Astrocyte (in vitro differentiated cells and primary cell): ENCODE data around the gene CD101. TPM values are rescaled to one million over a fixed set of nuclear protein-coding genes. Genes with fewer than 3 reads are reported as not detected.

ENCODE experiments used
- DNase-seq: peaks from one replicate; pipeline ENCODE4 v3.0.0-alpha.2; 2010; ENCODE audit warnings: low read depth
- FAIRE-seq: peaks from 2 replicates; lab custom pipeline; 2011; peaks lifted over from hg19 to GRCh38; lab: Jason Lieb, UNC
- H2AFZ ChIP-seq: 2 replicates; pipeline ENCODE4 v1.6.0; 2012; ENCODE audit warnings: low read depth, low read length, inconsistent platforms
- H3K27ac ChIP-seq: 2 replicates; pipeline ENCODE4 v1.5.1; 2011; ENCODE audit warnings: low read depth, low read length, inconsistent platforms
- H3K27me3 ChIP-seq: 2 replicates; pipeline ENCODE4 v1.6.0; 2011; ENCODE audit warnings: low read length, inconsistent platforms; ENCODE audit not compliant: insufficient read depth
- H3K36me3 ChIP-seq: 2 replicates; pipeline ENCODE4 v1.5.1; 2011; ENCODE audit warnings: low read length, inconsistent platforms; ENCODE audit not compliant: insufficient read depth
- H3K4me1 ChIP-seq: 2 replicates; pipeline ENCODE4 v1.5.1; 2011; ENCODE audit warnings: low read length, inconsistent platforms; ENCODE audit not compliant: insufficient read depth
- H3K4me2 ChIP-seq: 2 replicates; pipeline ENCODE4 v1.6.0; 2012; ENCODE audit warnings: low read length, inconsistent platforms
- H3K4me3 ChIP-seq: 2 replicates; pipeline ENCODE4 v1.5.1; 2011; ENCODE audit warnings: low read depth, mild to moderate bottlenecking, low read length, inconsistent platforms; ENCODE audit not compliant: insufficient read depth
- H3K79me2 ChIP-seq: 2 replicates; pipeline ENCODE4 v1.6.0; 2012; ENCODE audit warnings: mild to moderate bottlenecking, low read length, inconsistent platforms; ENCODE audit not compliant: insufficient read depth
- H3K9ac ChIP-seq: 2 replicates; pipeline ENCODE4 v1.6.0; 2012; ENCODE audit warnings: mild to moderate bottlenecking, low read length, inconsistent platforms
- H3K9me3 ChIP-seq: 2 replicates; pipeline ENCODE4 v1.5.1; 2012; ENCODE audit warnings: low read depth, mild to moderate bottlenecking, low read length, inconsistent platforms; ENCODE audit not compliant: insufficient read depth
- H4K20me1 ChIP-seq: 2 replicates; pipeline ENCODE4 v1.6.0; 2012; ENCODE audit warnings: low read length, inconsistent platforms; ENCODE audit not compliant: insufficient read depth
- H3K27ac Mint-ChIP-seq: one replicate; pipeline ENCODE4 v1.8.0; 2021; ENCODE audit warnings: mild to moderate bottlenecking, mixed read lengths; ENCODE audit not compliant: unreplicated experiment
- H3K27me3 Mint-ChIP-seq: one replicate; pipeline ENCODE4 v1.8.0; 2021; ENCODE audit warnings: low read depth, mixed read lengths; ENCODE audit not compliant: unreplicated experiment
- H3K36me3 Mint-ChIP-seq: one replicate; pipeline ENCODE4 v1.8.0; 2021; ENCODE audit warnings: low read depth, mixed read lengths; ENCODE audit not compliant: unreplicated experiment
- H3K4me1 Mint-ChIP-seq: one replicate; pipeline ENCODE4 v1.8.0; 2021; ENCODE audit warnings: low read depth, mixed read lengths; ENCODE audit not compliant: unreplicated experiment
- H3K4me3 Mint-ChIP-seq: one replicate; pipeline ENCODE4 v1.8.0; 2021; ENCODE audit warnings: mild to moderate bottlenecking, moderate library complexity, mixed read lengths; ENCODE audit not compliant: unreplicated experiment
- H3K9me3 Mint-ChIP-seq: one replicate; pipeline ENCODE4 v1.8.0; 2021; ENCODE audit warnings: mild to moderate bottlenecking, mixed read lengths; ENCODE audit not compliant: unreplicated experiment
- EZH2 ChIP-seq: IDR thresholded peaks from 2 replicates; pipeline ENCODE4 v1.6.1; 2012; ENCODE audit warnings: mild to moderate bottlenecking, low read length, inconsistent platforms; ENCODE audit not compliant: insufficient read depth
- total RNA-seq: library from RNA; stranded (reverse); gene quantifications from 2 replicates; pipeline ENCODE4 v1.2.1, GENCODE V29; 2021
- TF ChIP-seq, protein P1 (sequence below): IDR thresholded peaks from 2 replicates; pipeline ENCODE4 v1.5.1; 2011; ENCODE audit warnings: low read depth, mild to moderate bottlenecking, inconsistent platforms, low read length, moderate library complexity; ENCODE audit not compliant: insufficient read depth

The CD101 gene
- total RNA-seq, 1 donor from 2014 or later = 1.6 TPM

GRCh38 chr1:117000142-117000541 is 1.4 kb upstream of the CD101 start:
- H3K27ac ChIP-seq = no peak overlapping the region
- DNase-seq (no peak), FAIRE-seq (no peak)
- peaks cover 18% of the 10 kb centered on the region for H3K4me1 Mint-ChIP-seq
- no peak for TF ChIP-seq EZH2
- TF ChIP-seq, protein P1, sequence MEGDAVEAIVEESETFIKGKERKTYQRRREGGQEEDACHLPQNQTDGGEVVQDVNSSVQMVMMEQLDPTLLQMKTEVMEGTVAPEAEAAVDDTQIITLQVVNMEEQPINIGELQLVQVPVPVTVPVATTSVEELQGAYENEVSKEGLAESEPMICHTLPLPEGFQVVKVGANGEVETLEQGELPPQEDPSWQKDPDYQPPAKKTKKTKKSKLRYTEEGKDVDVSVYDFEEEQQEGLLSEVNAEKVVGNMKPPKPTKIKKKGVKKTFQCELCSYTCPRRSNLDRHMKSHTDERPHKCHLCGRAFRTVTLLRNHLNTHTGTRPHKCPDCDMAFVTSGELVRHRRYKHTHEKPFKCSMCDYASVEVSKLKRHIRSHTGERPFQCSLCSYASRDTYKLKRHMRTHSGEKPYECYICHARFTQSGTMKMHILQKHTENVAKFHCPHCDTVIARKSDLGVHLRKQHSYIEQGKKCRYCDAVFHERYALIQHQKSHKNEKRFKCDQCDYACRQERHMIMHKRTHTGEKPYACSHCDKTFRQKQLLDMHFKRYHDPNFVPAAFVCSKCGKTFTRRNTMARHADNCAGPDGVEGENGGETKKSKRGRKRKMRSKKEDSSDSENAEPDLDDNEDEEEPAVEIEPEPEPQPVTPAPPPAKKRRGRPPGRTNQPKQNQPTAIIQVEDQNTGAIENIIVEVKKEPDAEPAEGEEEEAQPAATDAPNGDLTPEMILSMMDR = no peak
- peaks cover 2% of the 10 kb centered on the region for H3K9me3 Mint-ChIP-seq
- H4K20me1 ChIP-seq = no peaks in the 10 kb centered on the region
- H3K4me3 Mint-ChIP-seq = no peak overlapping the region
- H3K4me1 ChIP-seq = peaks cover 13% of the 10 kb centered on the region
- H3K4me3 ChIP-seq = no peak overlapping the region
- H3K79me2 ChIP-seq = no peaks in the 10 kb centered on the region
- no peak overlapping the region for H3K9ac ChIP-seq
- no peaks in the 10 kb centered on the region for H3K36me3 ChIP-seq
- no peaks in the 10 kb centered on the region for H3K9me3 ChIP-seq
- H3K27ac Mint-ChIP-seq = no peak overlapping the region
- H3K27me3 Mint-ChIP-seq = no peaks in the 10 kb centered on the region
- no peak overlapping the region for H2AFZ ChIP-seq
- no peaks in the 10 kb centered on the region for H3K27me3 ChIP-seq
- no peaks in the 10 kb centered on the region for H3K36me3 Mint-ChIP-seq
- no peak overlapping the region for H3K4me2 ChIP-seq

DNA sequence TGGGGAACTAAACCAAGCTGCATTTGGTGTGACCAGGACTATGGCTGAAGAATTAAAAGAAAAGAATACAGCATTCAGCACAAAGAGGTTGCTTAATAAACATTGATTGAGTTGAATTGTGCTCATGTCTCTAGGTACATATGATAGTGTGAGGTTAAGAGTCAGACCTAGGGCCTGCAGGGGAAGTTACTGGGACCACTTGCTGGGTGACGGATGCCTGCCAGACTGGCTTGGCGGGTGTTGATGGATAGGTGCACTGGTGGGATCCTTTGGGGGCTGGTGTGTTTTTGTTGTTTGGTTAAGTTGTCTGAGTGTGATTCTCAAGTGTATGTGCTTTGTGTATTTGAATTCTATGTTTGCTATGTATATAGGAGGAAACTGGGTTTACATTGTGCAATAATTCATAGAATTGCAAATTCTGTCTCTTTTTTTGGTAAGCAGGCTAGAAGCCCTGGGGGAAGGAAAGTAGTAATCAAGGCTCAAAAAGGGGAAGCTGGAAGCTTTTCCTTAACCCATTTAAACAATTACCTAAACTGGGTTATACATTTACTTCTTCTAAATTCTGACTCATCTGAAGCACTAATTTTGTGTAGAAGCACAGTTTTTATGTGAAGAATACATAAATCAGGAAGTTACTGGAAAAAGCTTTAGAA is 1.8 kb downstream of the CD101 start:
- H3K9ac ChIP-seq = no peak overlapping the region
- Mint-ChIP-seq H3K36me3 (no peaks in the 10 kb centered on the region), H3K27ac (no peak overlapping the region), H3K4me3 (no peak overlapping the region), H3K4me1 (peaks cover 6% of the 10 kb centered on the region), H3K27me3 (no peaks in the 10 kb centered on the region), H3K9me3 (peaks cover 2% of the 10 kb centered on the region)
- H3K4me1 ChIP-seq = peaks cover 3% of the 10 kb centered on the region
- H4K20me1 ChIP-seq = no peaks in the 10 kb centered on the region
- H3K9me3 ChIP-seq = no peaks in the 10 kb centered on the region
- H3K4me3 ChIP-seq = no peak overlapping the region
- no peak for TF ChIP-seq EZH2
- TF ChIP-seq, protein P1 = no peak
- H2AFZ ChIP-seq = no peak overlapping the region
- no peaks in the 10 kb centered on the region for H3K79me2 ChIP-seq
- no peaks in the 10 kb centered on the region for H3K36me3 ChIP-seq
- H3K4me2 ChIP-seq = no peak overlapping the region
- H3K27me3 ChIP-seq = no peaks in the 10 kb centered on the region
- FAIRE-seq (no peak), DNase-seq (no peak)
- H3K27ac ChIP-seq = no peak overlapping the region

GRCh38 chr1:117007719-117008013 is 6.1 kb downstream of the CD101 start:
- H3K4me3 Mint-ChIP-seq = no peak overlapping the region
- peaks cover 3% of the 10 kb centered on the region for H3K36me3 Mint-ChIP-seq
- no peak overlapping the region for H3K27ac ChIP-seq
- no peak overlapping the region for H2AFZ ChIP-seq
- no peaks in the 10 kb centered on the region for H3K79me2 ChIP-seq
- no peak overlapping the region for H3K9ac ChIP-seq
- H3K27me3 ChIP-seq = no peaks in the 10 kb centered on the region
- H3K4me3 ChIP-seq = no peak overlapping the region
- no peaks in the 10 kb centered on the region for H4K20me1 ChIP-seq
- peaks cover 7% of the 10 kb centered on the region for H3K4me1 Mint-ChIP-seq
- H3K4me2 ChIP-seq = no peak overlapping the region
- TF ChIP-seq, protein P1 = no peak
- TF ChIP-seq EZH2 = no peak
- no peaks in the 10 kb centered on the region for H3K9me3 Mint-ChIP-seq
- DNase-seq (peak; percentile 19), FAIRE-seq (no peak)
- peaks cover 3% of the 10 kb centered on the region for H3K4me1 ChIP-seq
- H3K27me3 Mint-ChIP-seq = no peaks in the 10 kb centered on the region
- no peaks in the 10 kb centered on the region for H3K36me3 ChIP-seq
- no peak overlapping the region for H3K27ac Mint-ChIP-seq
- no peaks in the 10 kb centered on the region for H3K9me3 ChIP-seq
